HepG2 (cell line): ENCODE measurements around the gene CSF3R. TPM values are rescaled to one million over a fixed set of nuclear protein-coding genes. Genes with fewer than 3 reads are reported as not detected.
A peak's percentile ranks its signal among the peaks of the same experiment; 100 is the strongest.

ENCODE experiments used
- EP300 ChIP-seq, 3 experiments: sonication (generic) in 1 of 3; formaldehyde crosslinking in 1 of 3; IDR thresholded peaks; 2 replicates each; pipeline versions ENCODE4 v1.5.1 to v1.6.1; 2011 to 2020; ENCODE audit warnings: low read depth in 2 of 3, low read length in 2 of 3, borderline replicate concordance in 1 of 3, improper control_type of control experiment in 1 of 3, mild to moderate bottlenecking in 1 of 3, missing genetic modification reagents in 1 of 3, moderate library complexity in 1 of 3
- FOSL2 ChIP-seq: sonication (generic); formaldehyde crosslinking; IDR thresholded peaks from 2 replicates; pipeline ENCODE4 v1.4.0; 2020; ENCODE audit warnings: missing genetic modification reagents
- NR2F2 ChIP-seq: IDR thresholded peaks from 2 replicates; pipeline ENCODE4 v1.6.1; 2012; ENCODE audit warnings: low read depth, inconsistent platforms, borderline replicate concordance
- ONECUT2 ChIP-seq: sonication (generic); formaldehyde crosslinking; IDR thresholded peaks from 2 replicates; pipeline ENCODE4 v1.4.0; 2020; ENCODE audit warnings: missing genetic modification reagents
- ZBTB7A ChIP-seq: sonication (generic); formaldehyde crosslinking; IDR thresholded peaks from 2 replicates; pipeline ENCODE4 v1.8.0; 2022; ENCODE audit warnings: mild to moderate bottlenecking, missing genetic modification reagents
- ZFP1 ChIP-seq: IDR thresholded peaks from 2 replicates; pipeline ENCODE4 v1.6.1; 2016
- ZNF567 ChIP-seq: sonication (generic); formaldehyde crosslinking; IDR thresholded peaks from 2 replicates; pipeline ENCODE4 v1.8.1; 2023; ENCODE audit warnings: mild to moderate bottlenecking, missing genetic modification reagents, borderline replicate concordance
- ZNF580 ChIP-seq: IDR thresholded peaks from 2 replicates; pipeline ENCODE4 v1.6.1; 2016; ENCODE audit warnings: low read depth, borderline replicate concordance
- ZNF687 ChIP-seq: sonication (generic); formaldehyde crosslinking; IDR thresholded peaks from 2 replicates; pipeline ENCODE4 v1.5.1; 2020; ENCODE audit warnings: mild to moderate bottlenecking, missing genetic modification reagents, moderate library complexity
- polyA plus RNA-seq, 8 experiments: library from polyadenylated mRNA; depleted of rRNA in 3 of 8; stranded (reverse) in 7 of 8; unstranded in 1 of 8; fragments of >200 nt; fragmentation: Illumina TruSeq in 4 of 8; extraction: Trizol in 4 of 8; gene quantifications; 2 replicates each; pipeline versions ENCODE4 v1.2.1 to v1.2.3, GENCODE V29; 2011 to 2016; ENCODE audit warnings: low read depth in 4 of 8, missing spikeins in 1 of 8, mixed read lengths in 1 of 8; ENCODE audit not compliant: insufficient read depth in 1 of 8
- total RNA-seq, 5 experiments: library from RNA; depleted of rRNA; stranded (reverse); fragments of >200 nt; fragmentation: Illumina TruSeq; extraction: Trizol; gene quantifications; 2 replicates each; pipeline ENCODE4 v1.2.3, GENCODE V29; 2016; ENCODE audit warnings: low read depth in 1 of 5
- TF ChIP-seq, protein P1 (sequence below): sonication (generic); formaldehyde crosslinking; IDR thresholded peaks from 2 replicates; pipeline ENCODE4 v1.4.0; 2020; ENCODE audit warnings: missing genetic modification reagents
- TF ChIP-seq, protein P2 (sequence below): sonication (generic); formaldehyde crosslinking; IDR thresholded peaks from 2 replicates; pipeline ENCODE4 v1.4.0; 2020; ENCODE audit warnings: missing genetic modification reagents
- TF ChIP-seq, protein P3 (sequence below): sonication (generic); formaldehyde crosslinking; conservative IDR thresholded peaks from 2 replicates; pipeline ENCODE4 v1.8.0; 2022; ENCODE audit warnings: mild to moderate bottlenecking, moderate library complexity, missing genetic modification reagents
- TF ChIP-seq, protein P4 (sequence below): sonication (generic); formaldehyde crosslinking; IDR thresholded peaks from 2 replicates; pipeline ENCODE4 v1.4.0; 2020; ENCODE audit warnings: missing genetic modification reagents, mild to moderate bottlenecking, borderline replicate concordance

CSF3R gene
- total and polyA plus RNA-seq, 2 of the 13 experiments (the other 11 are each of a cell fraction or from before 2014, with no cell fraction given) = 11.9 to 28.8 TPM

DNA sequence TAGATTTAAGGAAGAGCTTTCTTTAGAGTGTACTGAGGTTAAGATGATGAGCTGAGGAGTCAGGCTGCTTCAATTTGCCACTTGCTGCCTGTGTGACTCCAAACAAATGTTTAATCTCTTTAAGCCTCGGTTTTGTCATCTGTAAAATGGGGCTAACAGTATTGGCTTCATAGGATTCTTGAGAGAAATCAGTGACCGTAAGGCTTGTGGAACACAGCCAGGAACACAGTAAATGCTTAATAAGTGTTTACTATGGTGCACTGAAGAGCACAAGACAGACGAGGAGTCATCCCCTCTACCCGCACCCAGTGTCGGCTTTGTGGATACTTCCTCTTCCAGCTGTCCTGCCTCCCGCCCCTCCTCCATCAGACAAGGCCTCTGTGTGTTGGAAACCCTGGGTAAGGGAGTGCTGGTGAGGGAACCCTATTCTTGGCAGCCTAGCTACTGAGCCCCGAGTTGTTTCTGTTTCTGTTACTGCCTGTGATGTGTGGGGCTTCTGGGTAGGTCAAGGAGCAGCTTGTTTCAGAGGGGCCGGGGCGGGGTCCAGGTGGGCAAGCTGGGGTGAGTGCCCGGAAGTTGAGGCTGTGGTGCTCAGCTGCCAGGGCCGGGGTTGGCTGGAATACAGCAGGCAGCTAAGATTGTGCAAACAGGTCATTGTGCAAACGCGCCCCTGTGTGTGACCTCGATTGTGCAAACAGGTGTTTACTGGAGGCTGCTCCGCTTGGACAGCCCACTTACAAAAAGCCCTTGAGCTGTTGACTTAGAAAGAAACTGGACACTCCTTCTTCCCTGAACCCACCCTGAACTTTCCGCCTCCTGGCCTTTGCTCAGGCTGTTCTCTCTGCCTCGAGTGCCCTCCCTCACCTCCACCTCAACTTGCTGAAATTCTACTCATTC, 4.0 kb upstream of the CSF3R start (continued):
- TF ChIP-seq, protein P1, sequence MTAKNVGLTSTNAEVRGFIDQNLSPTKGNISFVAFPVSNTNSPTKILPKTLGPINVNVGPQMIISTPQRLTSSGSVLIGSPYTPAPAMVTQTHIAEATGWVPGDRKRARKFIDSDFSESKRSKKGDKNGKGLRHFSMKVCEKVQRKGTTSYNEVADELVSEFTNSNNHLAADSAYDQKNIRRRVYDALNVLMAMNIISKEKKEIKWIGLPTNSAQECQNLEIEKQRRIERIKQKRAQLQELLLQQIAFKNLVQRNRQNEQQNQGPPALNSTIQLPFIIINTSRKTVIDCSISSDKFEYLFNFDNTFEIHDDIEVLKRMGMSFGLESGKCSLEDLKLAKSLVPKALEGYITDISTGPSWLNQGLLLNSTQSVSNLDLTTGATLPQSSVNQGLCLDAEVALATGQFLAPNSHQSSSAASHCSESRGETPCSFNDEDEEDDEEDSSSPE (CRISPR knock-in tag) = peak; percentile 59; the same call in 1 of the 2 replicates
- TF ChIP-seq ZNF567 (CRISPR knock-in tag) (peak; percentile 97), ZNF580 (peak; percentile 77), ZNF687 (CRISPR knock-in tag) (peak; percentile 96), FOSL2 (peak; percentile 86), ZBTB7A (CRISPR knock-in tag) (peak; percentile 89), ONECUT2 (0 out of 2 replicates have a peak, but pooled peaks have one; percentile 66), ZFP1 (CRISPR knock-in tag) (peak; percentile 88), NR2F2 (peak; percentile 99), EP300 (IDR thresholded peaks at IDR 0.05; ENCODE audit: low read depth in 2 of 2, low read length in 2 of 2) (peak; percentile 97 to 98), EP300 (CRISPR knock-in tag; IDR thresholded peaks at IDR 0.05; ENCODE audit: borderline replicate concordance) (peak; percentile 96)
- TF ChIP-seq, protein P2, sequence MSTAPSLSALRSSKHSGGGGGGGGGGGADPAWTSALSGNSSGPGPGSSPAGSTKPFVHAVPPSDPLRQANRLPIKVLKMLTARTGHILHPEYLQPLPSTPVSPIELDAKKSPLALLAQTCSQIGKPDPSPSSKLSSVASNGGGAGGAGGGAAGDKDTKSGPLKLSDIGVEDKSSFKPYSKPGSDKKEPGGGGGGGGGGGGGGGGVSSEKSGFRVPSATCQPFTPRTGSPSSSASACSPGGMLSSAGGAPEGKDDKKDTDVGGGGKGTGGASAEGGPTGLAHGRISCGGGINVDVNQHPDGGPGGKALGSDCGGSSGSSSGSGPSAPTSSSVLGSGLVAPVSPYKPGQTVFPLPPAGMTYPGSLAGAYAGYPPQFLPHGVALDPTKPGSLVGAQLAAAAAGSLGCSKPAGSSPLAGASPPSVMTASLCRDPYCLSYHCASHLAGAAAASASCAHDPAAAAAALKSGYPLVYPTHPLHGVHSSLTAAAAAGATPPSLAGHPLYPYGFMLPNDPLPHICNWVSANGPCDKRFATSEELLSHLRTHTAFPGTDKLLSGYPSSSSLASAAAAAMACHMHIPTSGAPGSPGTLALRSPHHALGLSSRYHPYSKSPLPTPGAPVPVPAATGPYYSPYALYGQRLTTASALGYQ (CRISPR knock-in tag) = peak; percentile 98
- TF ChIP-seq, protein P3, sequence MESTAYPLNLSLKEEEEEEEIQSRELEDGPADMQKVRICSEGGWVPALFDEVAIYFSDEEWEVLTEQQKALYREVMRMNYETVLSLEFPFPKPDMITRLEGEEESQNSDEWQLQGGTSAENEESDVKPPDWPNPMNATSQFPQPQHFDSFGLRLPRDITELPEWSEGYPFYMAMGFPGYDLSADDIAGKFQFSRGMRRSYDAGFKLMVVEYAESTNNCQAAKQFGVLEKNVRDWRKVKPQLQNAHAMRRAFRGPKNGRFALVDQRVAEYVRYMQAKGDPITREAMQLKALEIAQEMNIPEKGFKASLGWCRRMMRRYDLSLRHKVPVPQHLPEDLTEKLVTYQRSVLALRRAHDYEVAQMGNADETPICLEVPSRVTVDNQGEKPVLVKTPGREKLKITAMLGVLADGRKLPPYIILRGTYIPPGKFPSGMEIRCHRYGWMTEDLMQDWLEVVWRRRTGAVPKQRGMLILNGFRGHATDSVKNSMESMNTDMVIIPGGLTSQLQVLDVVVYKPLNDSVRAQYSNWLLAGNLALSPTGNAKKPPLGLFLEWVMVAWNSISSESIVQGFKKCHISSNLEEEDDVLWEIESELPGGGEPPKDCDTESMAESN (CRISPR knock-in tag) = peak; percentile 96
- TF ChIP-seq, protein P4, sequence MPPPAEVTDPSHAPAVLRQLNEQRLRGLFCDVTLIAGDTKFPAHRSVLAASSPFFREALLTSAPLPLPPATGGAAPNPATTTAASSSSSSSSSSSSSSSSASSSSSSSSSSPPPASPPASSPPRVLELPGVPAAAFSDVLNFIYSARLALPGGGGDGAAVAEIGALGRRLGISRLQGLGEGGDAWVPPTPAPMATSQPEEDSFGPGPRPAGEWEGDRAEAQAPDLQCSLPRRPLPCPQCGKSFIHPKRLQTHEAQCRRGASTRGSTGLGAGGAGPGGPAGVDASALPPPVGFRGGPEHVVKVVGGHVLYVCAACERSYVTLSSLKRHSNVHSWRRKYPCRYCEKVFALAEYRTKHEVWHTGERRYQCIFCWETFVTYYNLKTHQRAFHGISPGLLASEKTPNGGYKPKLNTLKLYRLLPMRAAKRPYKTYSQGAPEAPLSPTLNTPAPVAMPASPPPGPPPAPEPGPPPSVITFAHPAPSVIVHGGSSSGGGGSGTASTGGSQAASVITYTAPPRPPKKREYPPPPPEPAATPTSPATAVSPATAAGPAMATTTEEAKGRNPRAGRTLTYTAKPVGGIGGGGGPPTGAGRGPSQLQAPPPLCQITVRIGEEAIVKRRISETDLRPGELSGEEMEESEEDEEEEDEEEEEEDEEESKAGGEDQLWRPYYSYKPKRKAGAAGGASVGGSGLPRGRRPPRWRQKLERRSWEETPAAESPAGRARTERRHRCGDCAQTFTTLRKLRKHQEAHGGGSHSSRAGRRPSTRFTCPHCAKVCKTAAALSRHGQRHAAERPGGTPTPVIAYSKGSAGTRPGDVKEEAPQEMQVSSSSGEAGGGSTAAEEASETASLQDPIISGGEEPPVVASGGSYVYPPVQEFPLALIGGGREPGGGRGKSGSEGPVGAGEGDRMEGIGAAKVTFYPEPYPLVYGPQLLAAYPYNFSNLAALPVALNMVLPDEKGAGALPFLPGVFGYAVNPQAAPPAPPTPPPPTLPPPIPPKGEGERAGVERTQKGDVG (CRISPR knock-in tag) = peak; percentile 88
